ENCODE measurements around the gene STON1.
"Not testable (repeated sequence)": the region's sequence is repeated elsewhere in the genome, so short reads cannot be mapped to it uniquely, and the experiment has no call there.

Gene STON1

GRCh38 chr2:48527226-48527885, 2.6 kb upstream of the STON1 start:
- DNase-seq (ENCODE audit: low read depth) = no peak

DNA sequence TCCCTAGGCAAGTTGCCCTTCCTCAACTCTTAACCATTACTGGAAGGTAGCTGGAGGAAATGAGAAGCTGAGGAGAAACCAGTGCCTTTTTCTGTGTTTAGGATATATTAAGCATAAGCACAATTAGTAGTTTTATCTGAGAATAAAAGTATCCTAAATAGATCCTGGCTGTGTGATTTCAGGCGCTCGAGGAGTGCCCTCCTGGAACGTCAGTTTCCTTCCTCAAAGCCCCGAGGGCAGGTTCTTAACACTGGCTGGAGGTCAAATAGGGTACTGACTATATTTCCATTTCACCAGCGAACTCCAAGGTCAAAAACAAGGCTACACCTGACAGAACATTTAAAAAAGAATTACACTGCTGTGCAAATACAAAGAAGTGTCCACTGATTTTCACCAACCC, 1.5 kb upstream of the STON1 start:
- no peak for DNase-seq (ENCODE audit: low read depth)

GRCh38 chr2:48529194-48529593, 760 bp upstream of the STON1 start:
- no peak for DNase-seq (ENCODE audit: low read depth)

- no peak for DNase-seq (ENCODE audit: low read depth)
Observed at GRCh38 chr2:48529676-48530032, 300 bp upstream of the STON1 start.

DNA sequence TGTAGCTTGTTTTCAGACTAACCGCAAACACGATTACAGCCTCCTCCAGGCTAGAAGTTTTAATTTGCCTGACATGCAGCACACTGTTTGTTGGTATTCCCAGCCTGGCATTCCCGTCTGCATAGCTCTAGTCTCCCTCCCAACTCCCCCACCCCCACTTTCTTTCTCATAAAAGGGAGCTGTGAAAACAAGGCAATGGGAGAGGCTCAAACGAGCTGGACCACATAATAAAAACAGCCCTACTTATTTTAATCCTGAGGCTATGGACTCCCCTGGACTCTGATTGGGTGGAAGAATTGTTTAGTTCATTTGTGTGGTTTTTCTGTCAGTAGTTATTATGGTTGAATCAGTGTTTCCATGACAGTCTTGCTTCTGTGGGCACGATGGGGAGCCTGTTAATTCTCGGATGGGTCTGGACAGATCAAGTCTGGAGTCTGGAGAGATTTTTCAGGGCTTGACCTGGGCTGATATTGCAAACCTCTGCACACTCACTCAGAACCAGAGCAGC, 1.2 kb downstream of the STON1 start:
- no peak for DNase-seq (ENCODE audit: low read depth)

GRCh38 chr2:48532174-48532573, 2.2 kb downstream of the STON1 start:
- DNase-seq (ENCODE audit: low read depth) = no peak

GRCh38 chr2:48532824-48533223, 2.9 kb downstream of the STON1 start:
- no peak for DNase-seq (ENCODE audit: low read depth)

- no peak for DNase-seq (ENCODE audit: low read depth)
Observed at GRCh38 chr2:48534781-48535180, 4.8 kb downstream of the STON1 start.

DNA sequence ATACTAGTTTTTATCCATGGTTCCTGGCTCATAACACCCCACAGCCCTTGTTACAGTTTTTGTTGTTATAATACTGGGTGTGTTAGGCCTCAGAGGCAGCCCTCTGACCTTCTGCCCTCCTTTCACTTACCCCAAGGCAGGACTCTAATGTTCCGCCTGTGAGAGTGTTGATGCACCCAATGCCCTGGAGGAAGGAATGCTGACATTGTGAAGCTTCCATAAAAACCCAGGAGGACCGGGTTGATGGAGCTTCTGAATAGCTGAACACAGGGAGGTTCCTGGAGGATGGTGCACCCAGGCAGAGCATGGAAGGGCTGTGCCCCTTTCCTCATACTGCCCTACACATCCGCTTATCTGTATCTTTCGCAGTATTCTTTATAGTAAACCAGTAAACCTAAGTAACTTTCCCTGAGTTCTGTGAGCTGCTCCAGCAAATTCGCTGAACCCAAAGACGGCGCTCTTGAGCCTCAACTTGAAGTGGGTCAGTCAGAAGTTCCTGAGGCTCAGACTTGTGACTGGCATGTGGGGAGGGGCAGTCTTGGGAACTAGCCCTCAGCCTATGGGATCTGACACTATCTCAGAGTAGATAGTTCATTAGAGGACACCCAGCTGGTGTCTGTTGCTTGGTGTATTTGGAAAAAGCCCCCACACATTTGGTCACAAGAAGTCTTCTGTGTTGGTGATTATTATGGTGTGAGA, 10.4 kb downstream of the STON1 start:
- no peak for DNase-seq (ENCODE audit: low read depth)

DNA sequence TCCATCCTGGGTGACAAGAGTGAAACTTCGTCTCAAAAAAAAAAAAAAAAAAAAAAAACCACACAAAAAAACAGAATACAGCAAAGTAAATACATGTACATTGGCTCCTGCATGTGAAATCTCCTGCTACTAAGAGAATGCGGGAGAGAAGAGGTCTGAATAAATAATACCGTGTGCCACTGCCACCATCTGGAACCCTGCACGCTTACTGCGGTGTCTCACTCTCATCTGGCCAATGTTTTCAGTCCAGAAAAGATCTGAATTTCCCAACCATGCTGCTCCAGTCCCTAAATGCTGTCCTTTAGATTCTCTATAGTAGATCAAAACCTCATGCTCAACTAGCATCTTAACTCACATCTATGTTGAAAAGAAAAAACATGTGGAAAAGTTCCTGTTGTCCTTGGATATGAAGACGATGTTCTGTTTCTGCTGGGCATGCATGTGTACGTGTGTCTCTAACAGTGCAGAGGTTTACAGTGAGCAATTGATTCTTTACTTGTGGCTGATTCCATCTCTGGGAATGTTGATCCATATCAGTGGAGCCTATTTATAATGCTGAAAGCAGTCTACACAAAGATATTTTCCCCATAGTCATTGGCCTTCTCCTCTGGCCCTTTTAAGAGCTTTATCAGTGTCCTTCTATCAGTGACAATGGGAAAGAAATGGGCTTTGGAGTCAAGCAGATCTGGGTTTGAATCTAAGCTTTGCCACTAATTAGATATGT, 11.9 kb downstream of the STON1 start:
- DNase-seq (ENCODE audit: low read depth) = no peak

GRCh38 chr2:48543895-48544294, 13.9 kb downstream of the STON1 start:
- DNase-seq (ENCODE audit: low read depth) = no peak

DNA sequence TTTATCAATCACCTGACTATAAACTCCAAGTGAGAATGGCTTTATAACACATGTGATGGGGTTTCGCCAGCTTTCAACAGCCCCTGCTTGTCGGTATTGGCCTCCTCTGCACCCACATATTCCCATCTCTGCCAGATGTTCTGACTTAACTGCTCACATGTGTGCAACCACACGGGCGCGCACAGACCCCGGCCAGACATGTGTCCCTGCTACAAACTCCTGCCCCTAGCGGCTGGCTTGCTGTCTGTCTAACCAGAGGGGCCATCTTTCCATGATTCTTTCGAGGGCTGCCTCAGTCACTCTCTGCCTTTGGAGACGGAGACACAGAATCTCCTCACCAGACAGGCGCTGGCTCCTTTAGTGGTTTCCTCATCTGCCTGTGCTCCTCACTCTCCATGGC, 15.3 kb downstream of the STON1 start:
- no peak for DNase-seq (ENCODE audit: low read depth)

- no peak for DNase-seq (ENCODE audit: low read depth)
Observed at GRCh38 chr2:48548840-48549239, 18.9 kb downstream of the STON1 start.

GRCh38 chr2:48549972-48550371, 20.0 kb downstream of the STON1 start:
- DNase-seq (ENCODE audit: low read depth) = no peak

DNA sequence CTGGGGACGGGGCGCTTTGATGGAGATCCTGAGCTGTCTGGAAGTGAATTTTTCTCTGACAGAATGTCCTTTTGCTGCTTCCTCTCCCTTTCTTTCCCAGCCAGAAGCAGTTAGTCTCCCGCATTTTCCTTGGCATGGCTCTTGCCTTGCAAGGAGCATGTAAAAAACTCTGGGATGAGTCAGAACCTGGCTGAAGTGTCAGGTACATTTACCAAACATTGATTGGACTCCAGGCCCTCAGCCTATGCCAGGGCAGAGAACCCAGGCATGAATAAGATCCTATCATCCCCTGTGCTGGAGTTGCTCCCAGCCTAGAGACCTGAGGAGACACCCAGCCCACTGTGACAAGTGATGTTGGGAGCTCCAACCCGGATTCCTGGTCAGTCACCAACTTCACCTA, 21.6 kb downstream of the STON1 start:
- DNase-seq (ENCODE audit: low read depth) = no peak

GRCh38 chr2:48555071-48555470, 25.1 kb downstream of the STON1 start:
- not testable (repeated sequence) for DNase-seq (ENCODE audit: low read depth)

DNA sequence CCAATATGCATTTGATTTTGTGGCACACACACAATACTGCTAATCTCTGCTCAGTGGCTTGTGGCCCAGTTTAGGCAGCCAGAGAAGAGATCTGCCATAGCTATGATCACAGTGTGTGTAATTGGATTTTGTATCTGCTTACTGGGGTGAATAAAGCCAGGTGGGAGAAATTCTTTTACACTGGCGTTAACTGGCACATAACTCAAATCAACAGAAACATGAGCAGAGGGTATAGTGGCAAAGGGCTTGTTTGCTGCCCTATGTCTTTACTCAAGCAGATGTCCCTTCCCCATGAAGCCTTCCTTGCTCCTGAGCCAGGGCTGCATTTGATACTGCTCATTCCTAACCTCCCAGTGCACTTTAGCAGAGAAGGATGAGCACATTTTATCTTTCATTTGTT, 28.5 kb downstream of the STON1 start:
- no peak for DNase-seq (ENCODE audit: low read depth)

DNA sequence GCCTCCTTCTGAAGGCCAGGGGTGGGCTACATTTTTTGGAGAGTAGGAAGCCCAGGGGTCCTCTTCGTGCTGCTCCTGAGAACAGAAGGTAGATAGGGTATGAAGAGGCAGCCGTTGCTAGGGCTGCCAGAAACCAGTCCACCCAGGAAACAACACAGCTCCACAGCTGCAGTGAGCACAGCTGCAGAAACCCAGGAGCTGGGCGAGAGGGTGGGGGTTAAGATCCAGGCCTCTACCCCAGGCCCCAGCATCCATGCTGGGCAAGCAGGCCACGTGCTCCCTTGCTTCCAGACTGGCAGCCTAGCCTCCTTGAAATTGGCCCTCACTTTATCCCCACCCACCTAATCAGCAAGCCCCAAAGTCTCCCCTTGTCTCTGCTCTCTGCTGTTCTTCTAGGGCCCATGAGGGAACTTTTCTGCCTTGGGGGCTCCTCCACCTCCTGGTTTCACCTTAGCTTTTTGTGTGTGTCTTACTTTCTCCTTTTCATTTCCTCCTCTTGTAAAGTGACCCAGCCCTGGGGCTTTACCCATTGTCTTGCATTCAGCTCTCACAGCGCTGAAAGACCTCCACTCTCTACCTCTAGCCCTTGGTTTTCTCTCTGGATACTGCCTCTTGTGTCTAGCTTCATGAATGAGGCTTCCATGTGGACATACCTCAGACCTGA, 30.7 kb downstream of the STON1 start:
- no peak for DNase-seq (ENCODE audit: low read depth)

DNA sequence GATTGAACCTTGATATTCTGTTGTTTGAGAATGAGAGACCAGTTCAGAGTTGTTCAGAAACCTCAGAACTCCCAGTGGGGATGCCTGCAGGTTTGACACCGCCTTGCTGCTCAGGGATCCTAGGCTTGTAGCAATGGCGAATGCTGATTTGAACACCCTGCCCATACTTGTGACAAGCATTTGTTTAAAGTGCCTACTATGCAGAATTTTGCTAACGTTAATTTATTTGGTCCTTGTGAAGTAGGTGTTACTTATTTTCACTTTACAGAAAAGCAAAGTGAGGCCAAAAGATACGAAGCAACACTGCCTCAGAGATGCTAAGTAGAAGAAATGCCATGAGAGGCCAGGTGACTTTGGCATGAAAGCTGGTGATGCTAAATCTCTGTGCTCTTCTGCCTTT, 32.3 kb downstream of the STON1 start:
- no peak for DNase-seq (ENCODE audit: low read depth)

DNA sequence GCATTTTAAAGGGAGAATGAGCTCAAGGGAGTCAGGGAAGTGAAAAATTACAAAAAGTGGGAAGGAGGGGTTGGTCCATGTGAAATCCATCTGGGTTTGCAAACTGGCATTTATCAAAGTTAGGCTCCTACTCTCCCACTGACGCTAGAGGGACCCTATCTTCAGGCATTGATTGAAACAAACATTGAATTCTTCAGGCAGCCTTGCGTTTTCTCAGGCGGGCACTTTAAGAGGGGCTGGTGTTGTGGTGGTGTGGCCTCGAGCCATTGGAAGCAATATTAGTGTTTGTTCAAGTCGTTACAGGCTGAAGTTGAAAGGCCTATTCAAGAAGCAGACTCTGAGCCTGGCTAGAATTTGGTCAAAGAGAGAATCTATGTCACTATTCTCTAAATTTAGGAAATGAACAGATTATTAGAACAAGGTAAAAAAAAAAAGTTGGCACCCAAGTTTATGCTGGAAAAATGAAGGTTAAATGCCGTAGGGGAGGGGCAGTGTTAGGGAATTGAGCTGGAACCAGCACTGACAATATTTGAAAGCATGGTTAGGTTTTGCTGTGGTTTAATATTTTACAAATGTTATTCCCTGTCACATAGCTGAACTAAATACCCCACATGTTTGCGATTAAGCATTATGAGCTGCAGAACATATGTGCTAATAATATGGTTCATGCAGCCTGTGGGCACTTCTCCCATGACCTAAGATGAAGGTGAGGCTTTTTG, 36.8 kb downstream of the STON1 start:
- no peak for DNase-seq (ENCODE audit: low read depth)

DNA sequence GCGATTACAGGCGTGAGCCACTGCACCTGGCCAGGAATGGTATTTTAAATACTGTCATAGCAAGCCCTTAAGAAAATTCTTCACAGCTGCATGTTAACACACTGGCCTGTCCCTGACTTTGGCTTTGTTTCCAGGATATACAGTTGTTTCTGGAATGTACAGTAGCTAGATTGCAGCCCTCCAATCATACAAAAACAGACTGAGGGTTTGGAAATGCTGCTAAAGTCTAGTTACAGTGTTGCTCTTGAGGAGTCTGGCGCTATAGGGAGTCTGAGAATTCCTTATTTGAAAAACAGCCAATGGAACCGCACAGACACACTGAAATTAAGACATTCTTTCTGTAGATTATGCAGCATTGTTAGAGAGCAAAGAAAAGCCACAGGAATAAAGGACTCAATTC, 37.7 kb downstream of the STON1 start:
- no peak for DNase-seq (ENCODE audit: low read depth)

- no peak for DNase-seq (ENCODE audit: low read depth)
Observed at GRCh38 chr2:48568547-48568946, 38.6 kb downstream of the STON1 start.

All from activated T-cell treated with anti-CD3 and anti-CD28 coated beads for 48 hours (primary cell).